HepG2 (cell line): ENCODE results near the gene ETV2. TPM values are rescaled to one million over a fixed set of nuclear protein-coding genes. Genes with fewer than 3 reads are reported as not detected.

Experiments
- BATF2 ChIP-seq: sonication (generic); formaldehyde crosslinking; IDR thresholded peaks from 2 replicates; pipeline ENCODE4 v1.8.0; 2022; ENCODE audit warnings: mild to moderate bottlenecking, missing genetic modification reagents, moderate library complexity
- BRF2 ChIP-seq: sonication (generic); formaldehyde crosslinking; IDR thresholded peaks from 2 replicates; pipeline ENCODE4 v1.8.1; 2022; ENCODE audit warnings: mild to moderate bottlenecking, missing genetic modification reagents
- EED ChIP-seq: sonication (generic); formaldehyde crosslinking; IDR thresholded peaks from 2 replicates; pipeline ENCODE4 v1.5.0; 2020; ENCODE audit warnings: mild to moderate bottlenecking, missing genetic modification reagents
- HOXA7 ChIP-seq: sonication (generic); formaldehyde crosslinking; IDR thresholded peaks from 2 replicates; pipeline ENCODE4 v1.8.1; 2022; ENCODE audit warnings: mild to moderate bottlenecking, missing genetic modification reagents, moderate library complexity
- IKZF1 ChIP-seq: fragments of 450-650 bp; IDR thresholded peaks from 2 replicates; pipeline ENCODE4 v1.7.1; 2016
- MLXIP ChIP-seq: sonication (generic); formaldehyde crosslinking; IDR thresholded peaks from 2 replicates; pipeline ENCODE4 v1.9.0; 2021; ENCODE audit warnings: missing genetic modification reagents, borderline replicate concordance
- MXD3 ChIP-seq: IDR thresholded peaks from 2 replicates; pipeline ENCODE4 v1.6.1; 2016; ENCODE audit warnings: mild to moderate bottlenecking, missing biosample characterization, missing genetic modification reagents
- POLR2AphosphoS5 ChIP-seq: IDR thresholded peaks from 2 replicates; pipeline ENCODE4 v1.6.1; 2012; ENCODE audit warnings: low read depth, low read length
- PRDM10 ChIP-seq: sonication (generic); formaldehyde crosslinking; IDR thresholded peaks from 2 replicates; pipeline ENCODE4 v1.4.0; 2020; ENCODE audit warnings: low read depth, missing genetic modification reagents
- SALL2 ChIP-seq: sonication (generic); formaldehyde crosslinking; IDR thresholded peaks from 2 replicates; pipeline ENCODE4 v1.8.1; 2023; ENCODE audit warnings: mild to moderate bottlenecking, missing genetic modification reagents, inconsistent platforms
- U2AF1 ChIP-seq: fragments of 200-400 bp; formaldehyde crosslinking; optimal IDR thresholded peaks from 2 replicates; pipeline ENCODE3; 2017; ENCODE audit warnings: mild to moderate bottlenecking, low read depth, low read length
- XRCC5 ChIP-seq: fragments of 200-400 bp; formaldehyde crosslinking; optimal IDR thresholded peaks from 2 replicates; pipeline ENCODE3; 2017; ENCODE audit warnings: mild to moderate bottlenecking, low read length
- ZNF101 ChIP-seq: sonication (generic); formaldehyde crosslinking; IDR thresholded peaks from 2 replicates; pipeline ENCODE4 v1.4.0; 2020; ENCODE audit warnings: mild to moderate bottlenecking, low read depth, missing genetic modification reagents, borderline replicate concordance
- ZNF124 ChIP-seq: sonication (generic); formaldehyde crosslinking; IDR thresholded peaks from 2 replicates; pipeline ENCODE4 v1.4.0; 2020; ENCODE audit warnings: missing genetic modification reagents
- ZNF24 ChIP-seq: fragments of 450-650 bp; IDR thresholded peaks from 2 replicates; pipeline ENCODE4 v1.6.1; 2017; ENCODE audit warnings: antibody characterized with exemption, mild to moderate bottlenecking
- ZNF513 ChIP-seq: sonication (generic); formaldehyde crosslinking; conservative IDR thresholded peaks from 2 replicates; pipeline ENCODE4 v1.5.0; 2020; ENCODE audit warnings: missing genetic modification reagents
- ZNF558 ChIP-seq: sonication (generic); formaldehyde crosslinking; IDR thresholded peaks from 2 replicates; pipeline ENCODE4 v1.9.0; 2022; ENCODE audit warnings: mild to moderate bottlenecking, missing genetic modification reagents, borderline replicate concordance
- ZNF629 ChIP-seq: sonication (generic); formaldehyde crosslinking; conservative IDR thresholded peaks from 2 replicates; pipeline ENCODE4 v1.5.0; 2020; ENCODE audit warnings: missing genetic modification reagents
- polyA plus RNA-seq, 8 experiments: library from polyadenylated mRNA; depleted of rRNA in 3 of 8; stranded (reverse) in 7 of 8; unstranded in 1 of 8; fragments of >200 nt; fragmentation: Illumina TruSeq in 4 of 8; extraction: Trizol in 4 of 8; gene quantifications; 2 replicates each; pipeline versions ENCODE4 v1.2.1 to v1.2.3, GENCODE V29; 2011 to 2016; ENCODE audit warnings: low read depth in 4 of 8, missing spikeins in 1 of 8, mixed read lengths in 1 of 8; ENCODE audit not compliant: insufficient read depth in 1 of 8
- total RNA-seq, 5 experiments: library from RNA; depleted of rRNA; stranded (reverse); fragments of >200 nt; fragmentation: Illumina TruSeq; extraction: Trizol; gene quantifications; 2 replicates each; pipeline ENCODE4 v1.2.3, GENCODE V29; 2016; ENCODE audit warnings: low read depth in 1 of 5

Gene ETV2
- total and polyA plus RNA-seq, 2 of the 13 experiments (the other 11 are each of a cell fraction or from before 2014, with no cell fraction given) = 0.07 to 0.20 TPM

GRCh38 chr19:35628565-35629331 is 12.8 kb upstream of the ETV2 start, which contains the start of gene RBM42 (continued):
- no peak for TF ChIP-seq IKZF1
- no peak for TF ChIP-seq ZNF513
- TF ChIP-seq HOXA7 (CRISPR knock-in tag) = no peak
- TF ChIP-seq ZNF629 = no peak
- no peak for TF ChIP-seq ZNF24
- TF ChIP-seq ZNF124 (CRISPR knock-in tag) = no peak
- no peak for TF ChIP-seq BRF2 (CRISPR knock-in tag)
- TF ChIP-seq EED (CRISPR knock-in tag) = peak; percentile 70; the same call in 1 of the 2 replicates
- TF ChIP-seq XRCC5 = peak; percentile 78
- TF ChIP-seq BATF2 = no peak
- TF ChIP-seq U2AF1 = no peak
- 0 out of 2 replicates have a peak, but pooled peaks have one; percentile 18 for TF ChIP-seq MLXIP (CRISPR knock-in tag)
- peak; percentile 58; the same call in 1 of the 2 replicates for TF ChIP-seq SALL2
- TF ChIP-seq PRDM10 (CRISPR knock-in tag) = peak; percentile 81
- no peak for TF ChIP-seq ZNF101 (CRISPR knock-in tag)
- TF ChIP-seq ZNF558 (CRISPR knock-in tag) = no peak
- peak; percentile 76 for TF ChIP-seq MXD3 (CRISPR knock-in tag)
- peak; percentile 66 for TF ChIP-seq POLR2AphosphoS5
